SIG-M5 treated with dmso at 0.1 percent for 504 hours (cell line): ENCODE measurements around the gene PLXNA3.
A peak's percentile ranks its signal among the peaks of the same experiment; 100 is the strongest.

Experiments
- DNase-seq: peaks from one replicate; lab custom pipeline; 2025; ENCODE audit not compliant: unreplicated experiment; lab: John Stamatoyannopoulos, UW

Gene PLXNA3

GRCh38 chrX:154476821-154477220, 18.7 kb downstream of the PLXNA3 start:
- DNase-seq: no peak

DNA sequence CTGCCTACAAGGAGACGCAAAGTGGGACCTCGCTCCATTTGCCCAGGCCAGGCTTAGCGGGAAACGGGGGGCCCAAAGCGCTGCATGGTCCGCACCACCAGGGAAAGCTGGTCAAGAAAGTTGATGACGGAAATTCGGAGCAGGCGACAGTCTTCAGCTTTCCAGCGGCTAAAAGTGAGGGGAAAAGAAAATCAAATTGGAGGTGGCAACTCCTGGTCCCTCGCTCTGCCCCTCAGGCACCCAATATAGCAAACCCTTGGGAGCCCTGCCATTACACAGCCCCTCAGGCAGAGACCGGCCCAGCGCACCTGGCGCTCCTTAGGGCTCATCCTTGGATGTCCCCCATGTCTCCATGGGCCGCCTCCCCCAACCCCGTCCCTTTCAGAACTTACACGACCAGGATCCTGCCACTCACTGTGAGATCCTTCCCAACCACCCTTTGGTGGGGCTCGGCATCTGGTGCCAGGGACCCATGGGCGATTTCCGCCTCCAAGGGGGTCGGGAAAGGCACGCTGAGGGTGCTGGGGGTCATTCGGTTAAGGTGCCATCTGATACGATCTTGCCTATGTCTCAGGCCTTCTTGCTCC, 19.9 kb downstream of the PLXNA3 start:
- DNase-seq: no peak

DNA sequence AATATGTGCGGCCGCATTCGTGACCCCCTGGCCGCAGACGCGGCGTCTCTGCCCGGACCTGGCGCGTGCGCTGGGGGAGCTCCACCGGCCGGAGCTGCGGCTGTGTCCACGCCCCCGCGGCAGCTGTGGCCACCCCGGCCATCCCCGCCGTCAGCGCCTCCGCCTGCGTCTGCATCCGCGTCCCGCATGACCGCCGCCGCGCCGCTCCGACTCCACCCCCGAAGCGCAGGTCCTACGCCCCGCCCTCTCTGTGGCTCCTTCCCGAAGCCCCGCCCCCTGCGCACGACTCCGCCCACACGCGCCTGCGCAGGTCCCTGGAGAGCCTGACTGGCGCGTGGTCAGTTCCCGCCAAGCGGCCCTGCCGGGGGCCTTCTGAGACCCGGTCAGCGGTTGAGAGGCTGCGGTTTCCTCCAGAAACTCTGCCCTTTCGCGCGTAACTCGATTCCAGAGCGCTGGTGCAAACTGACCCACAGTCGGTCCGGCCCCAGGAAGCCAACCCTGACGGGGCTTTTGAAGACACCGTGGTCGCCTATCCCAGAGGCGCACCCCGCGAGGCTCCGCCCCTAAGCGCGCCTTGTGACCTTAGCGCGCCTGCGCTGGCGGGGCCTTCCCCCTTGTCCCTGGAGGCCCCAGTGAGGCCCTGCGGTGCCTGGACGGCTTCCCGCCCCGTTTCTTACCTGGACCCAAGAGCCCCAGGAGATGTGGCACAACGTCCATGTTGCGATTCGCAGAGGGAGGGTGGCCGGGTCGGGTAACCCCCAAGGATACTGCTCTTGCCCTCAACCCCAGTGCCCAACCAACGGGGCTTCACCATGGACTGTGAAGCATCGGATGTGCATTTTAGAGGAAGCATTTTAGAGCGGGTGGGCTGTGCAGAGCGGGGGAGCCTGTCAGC, 20.9 kb downstream of the PLXNA3 start, which contains the start of gene LAGE3:
TSS of gene LAGE3 (minus strand) at position 554 of the 895 bp plus-strand sequence. CDS start at position 188, 366 bp downstream.
- DNase-seq: peak; percentile 81

- DNase-seq: no peak
Observed at GRCh38 chrX:154481195-154481594, 23.1 kb downstream of the PLXNA3 start.

GRCh38 chrX:154481911-154482601, 24.0 kb downstream of the PLXNA3 start:
- no peak for DNase-seq

GRCh38 chrX:154482786-154483185, 24.7 kb downstream of the PLXNA3 start:
- DNase-seq: no peak

DNA sequence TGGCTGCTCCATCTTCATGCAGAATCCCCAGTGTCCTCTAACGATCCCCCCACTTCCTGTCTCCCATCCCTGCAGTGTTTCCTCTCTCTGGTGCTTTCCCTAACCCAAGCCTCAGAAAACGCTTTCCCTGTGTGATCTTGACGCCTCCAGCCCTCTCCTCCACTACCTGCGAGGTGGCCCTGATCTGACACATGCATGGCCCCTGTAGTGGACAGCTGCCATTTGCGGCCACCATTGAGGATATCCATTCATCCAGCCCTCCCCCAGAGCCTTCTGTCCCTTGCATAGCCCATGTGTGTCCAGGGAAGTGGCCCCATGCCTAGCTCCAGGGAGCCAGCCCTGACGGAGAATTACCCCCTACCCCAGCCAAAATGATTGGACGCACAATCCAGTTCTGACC, 25.2 kb downstream of the PLXNA3 start:
- DNase-seq: no peak

DNA sequence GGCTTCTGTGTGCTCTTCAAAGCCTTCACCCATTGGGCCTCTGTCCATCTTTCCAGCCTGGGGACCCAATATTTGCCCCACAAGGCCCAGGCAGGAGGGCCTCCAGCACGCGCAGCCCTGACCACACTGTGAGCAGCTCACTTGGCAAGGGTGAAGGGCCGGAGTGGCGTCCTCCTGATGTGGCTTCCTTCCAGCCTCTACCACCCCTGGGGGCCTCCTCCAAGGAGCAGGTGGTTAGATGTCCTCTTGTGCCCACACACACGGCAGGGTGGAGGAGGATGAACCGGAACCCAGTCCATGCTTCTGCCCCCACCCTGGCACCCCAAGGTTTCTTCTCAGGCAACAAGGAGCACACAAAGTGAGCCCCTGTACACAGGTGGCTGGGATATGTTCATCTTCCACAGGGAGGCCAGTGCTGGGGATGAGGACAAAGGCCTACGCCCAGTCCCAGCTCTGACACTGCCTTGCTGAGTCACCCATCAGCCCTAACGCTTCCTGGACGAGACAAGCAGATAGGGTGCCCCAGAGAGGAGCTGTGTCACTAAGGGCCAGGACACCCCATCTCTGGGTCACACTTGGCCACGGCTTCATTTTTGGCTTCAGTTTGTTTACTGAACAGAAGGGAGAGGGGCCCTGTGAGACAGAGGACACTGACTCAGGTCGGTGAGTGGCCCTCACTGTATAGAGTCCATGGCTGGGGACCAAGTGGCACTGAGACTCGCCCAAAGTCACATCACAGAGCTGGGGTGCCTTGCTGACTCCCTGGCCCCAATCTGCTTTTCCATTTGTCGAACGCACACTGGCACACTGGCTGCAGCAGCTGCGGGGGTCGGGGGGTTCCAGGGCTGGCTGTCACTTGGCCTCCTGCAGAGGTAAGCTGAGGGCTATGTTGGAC, 26.4 kb downstream of the PLXNA3 start:
- peak; percentile 28 for DNase-seq

DNA sequence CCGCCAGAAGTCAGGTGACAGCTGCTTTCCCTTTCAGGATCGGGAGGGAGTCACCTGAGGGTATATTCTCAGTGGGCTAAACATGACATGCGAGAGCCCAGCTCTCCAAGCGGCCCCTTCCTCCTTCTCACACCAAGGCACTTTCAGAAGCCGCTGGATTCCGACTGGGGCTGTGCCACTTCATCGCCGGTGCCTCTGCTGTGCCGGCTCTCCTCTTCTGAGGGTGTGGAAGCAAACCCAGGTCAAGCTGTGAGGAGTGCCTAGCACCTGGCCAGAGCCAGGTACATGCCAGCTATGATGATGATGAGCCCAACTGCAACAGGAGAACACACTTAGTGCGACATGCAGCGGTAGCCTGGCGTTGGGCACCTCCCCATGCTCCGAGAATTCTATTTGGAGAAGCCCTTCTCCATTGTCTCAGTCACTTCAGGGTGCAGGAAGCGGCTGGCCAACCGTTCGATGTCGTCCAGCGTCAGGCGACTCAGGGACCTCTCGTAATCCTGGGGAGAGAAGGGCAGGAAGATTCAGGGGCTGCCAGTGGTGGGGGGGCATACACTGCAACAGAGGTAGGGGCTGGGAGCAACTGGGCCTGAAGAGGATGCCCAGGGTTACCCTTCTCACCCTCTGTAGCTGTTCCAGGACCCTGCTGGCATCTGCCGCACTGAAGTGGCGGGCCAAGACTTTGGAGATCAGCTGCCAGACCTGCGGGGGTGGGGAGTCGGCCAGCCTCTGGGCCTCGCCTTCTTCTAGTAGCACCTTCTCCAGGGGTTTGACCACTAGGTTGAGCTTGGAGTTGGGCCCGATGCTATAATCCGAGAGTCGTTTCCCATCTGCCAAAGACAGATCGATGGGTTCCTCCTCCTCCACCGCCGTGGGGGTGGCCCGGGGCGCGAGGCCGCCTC, 27.3 kb downstream of the PLXNA3 start:
- no peak for DNase-seq

- DNase-seq: no peak
Observed at GRCh38 chrX:154486052-154486395, 27.9 kb downstream of the PLXNA3 start.

GRCh38 chrX:154486396-154487207, 28.5 kb downstream of the PLXNA3 start, which contains the start of gene UBL4A:
UBL4A (minus strand) TSS chrX:154486615; CDS start chrX:154486584, 31 bp downstream.
- peak; percentile 45 for DNase-seq

- DNase-seq: no peak
Observed at GRCh38 chrX:154487518-154488290, 29.6 kb downstream of the PLXNA3 start.

GRCh38 chrX:154488336-154489075, 30.4 kb downstream of the PLXNA3 start:
- no peak for DNase-seq

GRCh38 chrX:154489182-154489581, 31.1 kb downstream of the PLXNA3 start:
- no peak for DNase-seq

GRCh38 chrX:154490021-154490413, 31.9 kb downstream of the PLXNA3 start:
- no peak for DNase-seq

DNA sequence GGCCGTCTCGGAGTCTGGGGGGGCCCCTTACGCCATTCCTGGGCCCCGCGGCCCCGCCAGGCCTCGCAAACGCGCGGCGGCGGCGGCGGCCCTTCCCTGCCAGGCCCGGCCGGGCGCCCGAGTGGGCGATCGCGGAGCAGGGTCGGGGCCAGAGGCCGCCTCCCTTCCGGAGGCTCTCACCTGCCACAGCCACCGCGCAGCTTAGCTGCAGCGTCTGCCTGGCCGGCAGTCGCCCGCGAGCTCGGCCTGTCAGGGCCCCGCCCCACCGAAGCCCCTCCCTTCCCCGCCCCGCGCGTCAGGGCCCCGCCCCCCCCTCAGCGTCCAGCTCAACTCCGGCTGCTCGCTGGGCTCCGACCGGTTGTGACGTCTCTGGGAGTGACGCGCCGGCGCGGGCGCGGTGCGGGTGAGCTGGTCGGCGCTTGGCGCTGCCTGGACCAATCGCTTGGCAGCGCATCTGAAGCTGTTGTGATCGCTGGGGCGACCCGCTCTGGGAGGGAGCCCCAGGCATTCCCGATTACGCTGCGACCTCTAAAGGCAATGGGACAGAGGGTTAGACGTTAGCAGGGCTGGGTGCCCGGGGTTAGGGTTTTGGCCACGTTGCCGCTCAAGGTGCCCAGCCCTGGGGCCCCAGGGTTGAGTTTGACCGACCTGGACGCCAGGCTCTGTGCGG, 32.5 kb downstream of the PLXNA3 start, which contains the start of gene SLC10A3:
TSS of gene SLC10A3 (minus strand) at position 216 of the 670 bp plus-strand sequence. CDS start 1,689 bp downstream, outside the sequence.
- peak; percentile 83 for DNase-seq

DNA sequence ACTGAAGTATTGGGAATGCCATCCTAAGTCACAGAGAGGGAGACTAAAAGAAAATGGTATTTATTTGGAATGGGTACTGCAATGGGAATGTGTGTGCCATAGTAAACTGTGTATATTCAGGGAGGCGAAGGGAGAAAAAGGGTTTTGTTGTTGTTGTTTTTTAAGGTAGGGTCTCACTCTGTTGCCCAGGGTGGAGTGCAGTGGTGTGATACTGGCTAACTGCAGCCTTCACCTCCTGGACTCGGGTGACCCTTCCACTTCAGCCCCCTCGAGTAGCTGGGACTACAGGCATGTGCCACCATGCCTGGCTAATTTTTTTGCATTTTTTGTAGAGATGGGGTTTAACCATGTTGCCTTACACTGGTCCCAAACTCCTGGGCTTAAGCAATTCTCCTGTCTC, 36.6 kb downstream of the PLXNA3 start:
- DNase-seq: no peak
